ENCODE data around the gene OR4M2.
"Not testable (repeated sequence)": the region's sequence is repeated elsewhere in the genome, so short reads cannot be mapped to it uniquely, and the experiment has no call there.

OR4M2 gene

GRCh38 chr15:22080227-22080626, at the start of gene OR4M2:
Gene OR4M2 (plus strand): TSS chr15:22080527. CDS start chr15:22080625, 98 bp downstream.
- not testable (repeated sequence) for DNase-seq

- not testable (repeated sequence) for DNase-seq
Observed at GRCh38 chr15:22069267-22069666, 11.1 kb upstream of the OR4M2 start.

- DNase-seq = not testable (repeated sequence)
Observed at GRCh38 chr15:22081386-22081785, 1.1 kb downstream of the OR4M2 start.

- not testable (repeated sequence) for DNase-seq
Observed at GRCh38 chr15:22098616-22099253, 18.4 kb downstream of the OR4M2 start.

GRCh38 chr15:22099289-22099891, 19.1 kb downstream of the OR4M2 start:
- not testable (repeated sequence) for DNase-seq

- DNase-seq = not testable (repeated sequence)
Observed at GRCh38 chr15:22122033-22122432, 41.7 kb downstream of the OR4M2 start.

Measured in NCI-H187 (cell line).